H9 (cell line): ENCODE measurements around the gene MALRD1. TPM values are rescaled to one million over a fixed set of nuclear protein-coding genes. Genes with fewer than 3 reads are reported as not detected.

ENCODE experiments used
- DNase-seq: peaks from one replicate; pipeline ENCODE4 v3.0.0-alpha.2; 2017
- H2AFZ ChIP-seq: one replicate; pipeline ENCODE4 v1.6.1; 2013; ENCODE audit warnings: mild to moderate bottlenecking, low read length, control low read depth, moderate library complexity
- H2AK5ac ChIP-seq: 2 replicates; pipeline ENCODE4 v1.6.1; 2013; ENCODE audit warnings: low read length, control low read depth, mixed read lengths; ENCODE audit not compliant: insufficient read length
- H2BK120ac ChIP-seq: one replicate; pipeline ENCODE4 v1.6.1; 2013; ENCODE audit warnings: low read depth, mild to moderate bottlenecking, low read length, control low read depth, inconsistent platforms; ENCODE audit not compliant: poor library complexity, severe bottlenecking
- H2BK12ac ChIP-seq: 2 replicates; pipeline ENCODE4 v1.6.1; 2013; ENCODE audit warnings: low read length, control low read depth, mixed read lengths, low read depth; ENCODE audit not compliant: insufficient read length
- H2BK15ac ChIP-seq: 2 replicates; pipeline ENCODE4 v1.6.1; 2013; ENCODE audit warnings: low read depth, low read length, control low read depth
- H2BK20ac ChIP-seq: one replicate; pipeline ENCODE4 v1.6.1; 2013; ENCODE audit warnings: low read depth, mild to moderate bottlenecking, low read length, control low read depth, inconsistent platforms; ENCODE audit not compliant: poor library complexity, severe bottlenecking
- H2BK5ac ChIP-seq: 2 replicates; pipeline ENCODE4 v1.6.1; 2013; ENCODE audit warnings: low read length, control low read depth, mixed read lengths; ENCODE audit not compliant: insufficient read length
- H3K14ac ChIP-seq: 2 replicates; pipeline ENCODE4 v1.6.1; 2013; ENCODE audit warnings: low read length, control low read depth; ENCODE audit not compliant: insufficient read depth
- H3K18ac ChIP-seq: 2 replicates; pipeline ENCODE4 v1.6.1; 2013; ENCODE audit warnings: low read depth, mild to moderate bottlenecking, mixed read lengths, low read length, control low read depth; ENCODE audit not compliant: insufficient read length
- H3K23ac ChIP-seq: 2 replicates; pipeline ENCODE4 v1.6.1; 2013; ENCODE audit warnings: low read length, control low read depth, mixed read lengths, low read depth; ENCODE audit not compliant: insufficient read length
- H3K23me2 ChIP-seq: 2 replicates; pipeline ENCODE4 v1.6.1; 2013; ENCODE audit warnings: low read depth, mild to moderate bottlenecking, mixed read lengths, low read length, control low read depth; ENCODE audit not compliant: insufficient read length, poor library complexity, severe bottlenecking
- H3K27ac ChIP-seq: 2 replicates; pipeline ENCODE4 v1.5.1; 2013; ENCODE audit warnings: low read length, control low read depth, mixed read lengths, low read depth; ENCODE audit not compliant: insufficient read length
- H3K27me3 ChIP-seq: 2 replicates; pipeline ENCODE4 v1.6.1; 2013; ENCODE audit warnings: low read length, control low read depth, inconsistent platforms; ENCODE audit not compliant: insufficient read depth
- H3K4ac ChIP-seq: 2 replicates; pipeline ENCODE4 v1.6.1; 2013; ENCODE audit warnings: low read depth, mild to moderate bottlenecking, control low read depth, inconsistent platforms, low read length, moderate library complexity
- H3K4me1 ChIP-seq: 2 replicates; pipeline ENCODE4 v1.6.1; 2013; ENCODE audit warnings: low read length, control low read depth, inconsistent platforms; ENCODE audit not compliant: insufficient read depth
- H3K4me2 ChIP-seq: 2 replicates; pipeline ENCODE4 v1.6.1; 2013; ENCODE audit warnings: low read length, control low read depth, mixed read lengths; ENCODE audit not compliant: insufficient read length, insufficient read depth
- H3K56ac ChIP-seq: 2 replicates; pipeline ENCODE4 v1.6.1; 2013; ENCODE audit warnings: low read depth, mild to moderate bottlenecking, mixed read lengths, low read length, control low read depth; ENCODE audit not compliant: insufficient read length
- H3K79me1 ChIP-seq: 2 replicates; pipeline ENCODE4 v1.6.1; 2013; ENCODE audit warnings: low read depth, mild to moderate bottlenecking, moderate library complexity, low read length, control low read depth, inconsistent platforms; ENCODE audit not compliant: insufficient read depth, poor library complexity, severe bottlenecking
- H3K79me2 ChIP-seq: 2 replicates; pipeline ENCODE4 v1.6.1; 2013; ENCODE audit warnings: low read length, control low read depth, inconsistent platforms; ENCODE audit not compliant: insufficient read depth
- H3K9ac ChIP-seq: 2 replicates; pipeline ENCODE4 v1.6.1; 2013; ENCODE audit warnings: low read length, control low read depth, mixed read lengths; ENCODE audit not compliant: insufficient read length; ENCODE audit errors: extremely low read depth
- H3K9me3 ChIP-seq: one replicate; pipeline ENCODE4 v1.6.1; 2013; ENCODE audit warnings: low read depth, low read length, inconsistent platforms; ENCODE audit not compliant: control insufficient read depth
- H3T11ph ChIP-seq: one replicate; pipeline ENCODE4 v1.6.1; 2013; ENCODE audit warnings: mild to moderate bottlenecking, low read length, control low read depth, inconsistent platforms
- H4K20me1 ChIP-seq: one replicate; pipeline ENCODE4 v1.6.1; 2013; ENCODE audit not compliant: control insufficient read depth, insufficient read length, insufficient read depth
- H4K5ac ChIP-seq: 2 replicates; pipeline ENCODE4 v1.6.1; 2013; ENCODE audit warnings: low read depth, mild to moderate bottlenecking, mixed read lengths, low read length, control low read depth; ENCODE audit not compliant: insufficient read length
- H4K8ac ChIP-seq: replicated peaks from 2 replicates; pipeline ENCODE4 v1.6.1; 2013; ENCODE audit warnings: low read length, control low read depth, mixed read lengths, low read depth; ENCODE audit not compliant: insufficient read length
- H4K91ac ChIP-seq: 2 replicates; pipeline ENCODE4 v1.6.1; 2013; ENCODE audit warnings: low read depth, mild to moderate bottlenecking, moderate library complexity, mixed read lengths, low read length, control low read depth; ENCODE audit not compliant: insufficient read length
- H3K27ac Mint-ChIP-seq, 3 experiments: 2 replicates in 2 of 3; 3 replicates in 1 of 3; pipeline ENCODE4 v1.8.0; 2020 to 2021; ENCODE audit warnings: mixed read lengths in 3 of 3, mild to moderate bottlenecking in 1 of 3, moderate library complexity in 1 of 3
- H3K27me3 Mint-ChIP-seq: 2 replicates; pipeline ENCODE4 v1.8.0; 2021; ENCODE audit warnings: low read depth, mild to moderate bottlenecking, moderate library complexity, mixed read lengths
- H3K36me3 Mint-ChIP-seq, 3 experiments: 2 replicates in 2 of 3; 3 replicates in 1 of 3; pipeline ENCODE4 v1.8.0; 2020 to 2021; ENCODE audit warnings: low read depth in 3 of 3, mixed read lengths in 3 of 3; ENCODE audit not compliant: insufficient read depth in 1 of 3
- H3K4me1 Mint-ChIP-seq, 2 experiments: 2 replicates each; pipeline ENCODE4 v1.8.0; 2020; ENCODE audit warnings: mixed read lengths in 2 of 2
- H3K4me3 Mint-ChIP-seq, 2 experiments: 2 replicates in 1 of 2; 3 replicates in 1 of 2; pipeline ENCODE4 v1.8.0; 2020 to 2021; ENCODE audit warnings: mild to moderate bottlenecking in 2 of 2, mixed read lengths in 2 of 2, moderate library complexity in 1 of 2
- H3K9me3 Mint-ChIP-seq, 2 experiments: 2 replicates in 1 of 2; 3 replicates in 1 of 2; pipeline ENCODE4 v1.8.0; 2020; ENCODE audit warnings: mild to moderate bottlenecking in 2 of 2, mixed read lengths in 2 of 2, moderate library complexity in 1 of 2
- CTCF ChIP-seq: fragments of 200-600 bp; sonication (generic); conservative IDR thresholded peaks from 3 replicates; pipeline ENCODE4 v1.8.0; 2021; ENCODE audit warnings: antibody characterized with exemption, mild to moderate bottlenecking
- WGBS: extraction: QIAGEN DNeasy Blood & Tissue Kit; methylation state at CpG from one replicate; pipeline ENCODE4 v1.1.7; 2013; ENCODE audit warnings: missing lambda C conversion rate, low lambda C conversion rate, mixed read lengths; ENCODE audit not compliant: insufficient read length; ENCODE audit errors: extremely low coverage; 5-methylcytosine and 5-hydroxymethylcytosine counted together
- total RNA-seq: library from RNA; stranded (reverse); gene quantifications from 2 replicates; pipeline ENCODE4 v1.2.1, GENCODE V29; 2021

Gene MALRD1
- total RNA-seq, 1 experiment from 2014 or later: 0.20 TPM

- Mint-ChIP-seq H3K27ac (no peak overlapping the region), H3K4me3 (no peak overlapping the region), H3K4me1 (peaks cover 4 to 5% of the 10 kb centered on the region in 2 experiments; a peak in 1 of 4 replicates), H3K27me3 (no peaks in the 10 kb centered on the region), H3K36me3 (no peaks in the 10 kb centered on the region), H3K9me3 (no peaks in the 10 kb centered on the region)
- Histone ChIP-seq H4K8ac (no peak overlapping the region), H3K56ac (no peak overlapping the region), H3K9ac (no peak overlapping the region), H3K4me2 (no peak overlapping the region), H2AFZ (no peak overlapping the region), H3K18ac (no peak overlapping the region), H4K91ac (no peak overlapping the region), H3K79me1 (no peaks in the 10 kb centered on the region), H4K5ac (no peak overlapping the region), H3K79me2 (no peaks in the 10 kb centered on the region), H3K4ac (no peak overlapping the region), H3K4me1 (no peaks in the 10 kb centered on the region), H3K27me3 (no peaks in the 10 kb centered on the region), H2BK12ac (no peak overlapping the region), H3K9me3 (no peaks in the 10 kb centered on the region), H2AK5ac (no peak overlapping the region), H3K23me2 (no peaks in the 10 kb centered on the region), H4K20me1 (no peaks in the 10 kb centered on the region), H2BK5ac (no peak overlapping the region), H2BK15ac (no peak overlapping the region), H3K27ac (no peak overlapping the region), H2BK120ac (no peak overlapping the region), H2BK20ac (no peak overlapping the region), H3K23ac (no peak overlapping the region), H3K14ac (no peak overlapping the region), H3T11ph (no peak overlapping the region)
- WGBS: no CpG with 5 or more reads among the region's 1 CpG
- TF ChIP-seq CTCF: no peak
- DNase-seq: no peak
Measured at GRCh38 chr10:19469521-19469920, 420.9 kb downstream of the MALRD1 start.
